GM10266 (cell line): ENCODE measurements around the gene ARHGEF6.

Source experiments
- DNase-seq: peaks from one replicate; pipeline ENCODE4 v3.0.0; 2012; ENCODE audit errors: extremely low spot score
- CTCF ChIP-seq: IDR thresholded peaks from 2 replicates; pipeline ENCODE4 v1.5.1; 2012; ENCODE audit warnings: mild to moderate bottlenecking, low read depth; ENCODE audit not compliant: control insufficient read depth, insufficient read depth; ENCODE audit errors: missing control alignments

Gene ARHGEF6

GRCh38 chrX:136659174-136659573 is 121.6 kb downstream of the ARHGEF6 start:
- no peak for TF ChIP-seq CTCF
- DNase-seq, result no peak

GRCh38 chrX:136658151-136658550 is 122.6 kb downstream of the ARHGEF6 start:
- TF ChIP-seq CTCF, result no peak
- DNase-seq, result no peak

GRCh38 chrX:136656361-136656964 is 124.3 kb downstream of the ARHGEF6 start:
- no peak for TF ChIP-seq CTCF
- DNase-seq, result no peak

GRCh38 chrX:136652822-136653723 is 127.7 kb downstream of the ARHGEF6 start:
- TF ChIP-seq CTCF, result no peak
- DNase-seq, result no peak

GRCh38 chrX:136650811-136651210 is 129.9 kb downstream of the ARHGEF6 start:
- no peak for DNase-seq
- TF ChIP-seq CTCF, result no peak

- DNase-seq, result no peak
- TF ChIP-seq CTCF, result no peak
These were observed 132.9 kb downstream of the ARHGEF6 start, which contains the start of gene CD40LG for GRCh38 chrX:136647677-136648360. CD40LG (plus strand) TSS chrX:136648158; CDS start chrX:136648249, 91 bp downstream.
